ENCODE measurements around the gene HOXA3.

DNA sequence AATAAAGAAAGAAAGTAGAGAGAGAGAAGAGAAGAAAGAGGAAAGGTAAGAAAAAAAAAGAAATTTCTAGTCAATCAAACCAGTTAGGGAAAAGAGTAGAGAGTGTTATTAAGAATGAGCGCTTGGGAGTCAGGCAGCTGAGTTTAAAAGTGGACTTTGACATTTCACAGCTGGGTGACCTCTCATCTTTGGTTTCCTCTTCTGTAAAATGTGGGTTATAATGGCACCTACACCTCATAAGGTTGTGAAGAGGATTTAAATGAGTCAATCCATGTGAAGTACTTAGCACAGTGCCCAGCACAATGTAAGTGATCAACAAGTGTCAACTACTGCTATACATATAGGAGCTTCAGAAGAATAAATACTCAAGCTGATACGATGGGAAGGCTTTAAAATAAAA, 68.7 kb downstream of the HOXA3 start:
- TF ChIP-seq, protein P1, sequence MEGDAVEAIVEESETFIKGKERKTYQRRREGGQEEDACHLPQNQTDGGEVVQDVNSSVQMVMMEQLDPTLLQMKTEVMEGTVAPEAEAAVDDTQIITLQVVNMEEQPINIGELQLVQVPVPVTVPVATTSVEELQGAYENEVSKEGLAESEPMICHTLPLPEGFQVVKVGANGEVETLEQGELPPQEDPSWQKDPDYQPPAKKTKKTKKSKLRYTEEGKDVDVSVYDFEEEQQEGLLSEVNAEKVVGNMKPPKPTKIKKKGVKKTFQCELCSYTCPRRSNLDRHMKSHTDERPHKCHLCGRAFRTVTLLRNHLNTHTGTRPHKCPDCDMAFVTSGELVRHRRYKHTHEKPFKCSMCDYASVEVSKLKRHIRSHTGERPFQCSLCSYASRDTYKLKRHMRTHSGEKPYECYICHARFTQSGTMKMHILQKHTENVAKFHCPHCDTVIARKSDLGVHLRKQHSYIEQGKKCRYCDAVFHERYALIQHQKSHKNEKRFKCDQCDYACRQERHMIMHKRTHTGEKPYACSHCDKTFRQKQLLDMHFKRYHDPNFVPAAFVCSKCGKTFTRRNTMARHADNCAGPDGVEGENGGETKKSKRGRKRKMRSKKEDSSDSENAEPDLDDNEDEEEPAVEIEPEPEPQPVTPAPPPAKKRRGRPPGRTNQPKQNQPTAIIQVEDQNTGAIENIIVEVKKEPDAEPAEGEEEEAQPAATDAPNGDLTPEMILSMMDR (IDR thresholded peaks at IDR 0.05; ENCODE audit: insufficient read depth, low read depth, low read length), result no peak
- TF ChIP-seq EZH2 (IDR thresholded peaks at IDR 0.05; ENCODE audit: insufficient read depth, low read length), result no peak
